NCI-H1694 (cell line): ENCODE data around the gene PTX4.
"Not testable (repeated sequence)": the region's sequence is repeated elsewhere in the genome, so short reads cannot be mapped to it uniquely, and the experiment has no call there.

ENCODE experiments used
- DNase-seq: peaks from one replicate; lab custom pipeline; 2025; lab: John Stamatoyannopoulos, UW

The PTX4 gene

DNA sequence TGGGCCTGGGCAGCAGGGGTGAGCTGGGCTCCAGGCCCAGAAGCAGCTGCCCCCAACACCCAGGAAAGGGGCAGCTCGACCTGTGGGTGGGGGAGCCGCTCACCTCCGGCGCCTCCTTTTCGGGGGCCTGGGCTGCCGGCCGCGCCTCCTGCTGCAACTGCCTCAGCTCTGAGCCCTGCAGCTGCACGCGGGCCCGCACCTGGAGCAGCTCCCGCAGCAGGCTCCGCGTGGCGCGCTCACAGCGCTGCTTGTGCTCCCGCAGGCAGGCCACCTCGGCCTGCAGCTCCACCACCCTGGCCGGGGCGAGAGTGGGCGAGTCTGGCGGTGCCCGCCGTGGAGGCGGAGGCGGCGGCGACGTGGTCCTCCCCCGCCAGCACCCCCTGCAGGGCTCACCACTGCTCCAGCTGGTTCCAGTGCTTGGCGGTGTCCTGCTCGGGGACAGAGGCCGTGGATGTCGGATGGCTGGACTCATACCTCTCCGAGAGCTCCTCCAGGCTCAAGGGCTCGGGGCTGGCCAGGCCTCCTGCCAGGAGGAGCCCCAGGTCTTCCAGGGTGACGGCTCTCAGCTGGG is 45.3 kb downstream of the PTX4 start:
- DNase-seq = no peak

DNA sequence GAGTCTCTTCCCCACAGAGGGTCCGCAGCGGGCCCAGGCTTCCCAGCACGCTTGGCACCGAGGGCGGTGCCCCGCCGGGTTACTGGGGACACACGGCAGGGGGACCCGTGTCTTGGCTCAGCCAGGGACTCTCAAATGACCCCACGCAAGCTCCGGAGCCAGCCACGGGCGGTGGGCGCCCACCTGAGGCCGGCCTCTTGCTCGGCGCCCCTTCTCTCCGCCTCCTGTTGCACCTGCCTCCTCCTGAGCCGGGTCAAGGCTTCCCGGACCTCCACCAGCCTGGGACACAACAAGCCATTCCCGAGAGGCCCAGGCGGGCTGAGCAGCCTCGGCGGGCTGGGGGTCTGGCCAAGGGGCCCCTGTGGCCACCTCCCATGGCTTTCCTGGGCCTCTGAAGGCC is 46.0 kb downstream of the PTX4 start:
- no peak for DNase-seq

DNA sequence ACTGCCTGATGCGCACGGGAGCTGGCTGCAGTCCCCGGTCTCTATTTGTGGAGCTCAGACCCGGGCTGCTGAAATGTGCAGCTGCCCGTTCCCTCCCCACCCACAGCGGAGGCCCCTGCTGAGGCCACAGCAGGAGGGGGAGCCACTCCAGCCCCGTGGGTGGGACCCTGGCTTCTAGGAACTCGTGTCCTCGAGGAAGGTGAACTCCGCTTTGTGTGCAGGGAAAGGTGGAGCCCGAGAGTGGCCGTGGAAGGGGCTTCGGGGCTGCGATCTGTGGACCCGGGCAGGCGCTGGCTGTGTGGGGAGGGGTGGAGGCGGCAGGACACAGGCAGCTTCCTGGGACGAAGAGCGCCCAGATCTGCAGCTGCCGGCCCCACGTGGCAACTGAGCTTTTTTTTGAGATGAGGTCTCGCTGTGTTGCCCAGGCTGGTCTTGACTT is 47.3 kb downstream of the PTX4 start:
- DNase-seq = no peak

DNA sequence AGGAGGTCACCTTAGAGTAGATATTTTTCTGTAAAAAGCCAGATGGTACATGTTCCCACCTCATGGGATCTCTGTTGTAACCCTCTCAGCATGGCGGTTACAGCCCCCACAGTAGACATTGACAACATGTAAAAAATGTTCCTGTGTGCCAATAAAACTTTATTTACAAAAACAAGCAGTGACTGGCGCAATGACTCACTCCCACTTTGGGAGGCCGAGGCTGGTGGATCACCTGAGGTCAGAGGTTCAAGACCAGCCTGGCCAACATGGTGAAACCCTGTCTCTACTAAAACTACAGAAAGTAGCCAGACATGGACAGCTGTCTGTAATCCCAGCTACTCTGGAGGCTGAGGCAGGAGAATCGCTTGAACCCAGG is 49.1 kb downstream of the PTX4 start:
- not testable (repeated sequence) for DNase-seq

DNA sequence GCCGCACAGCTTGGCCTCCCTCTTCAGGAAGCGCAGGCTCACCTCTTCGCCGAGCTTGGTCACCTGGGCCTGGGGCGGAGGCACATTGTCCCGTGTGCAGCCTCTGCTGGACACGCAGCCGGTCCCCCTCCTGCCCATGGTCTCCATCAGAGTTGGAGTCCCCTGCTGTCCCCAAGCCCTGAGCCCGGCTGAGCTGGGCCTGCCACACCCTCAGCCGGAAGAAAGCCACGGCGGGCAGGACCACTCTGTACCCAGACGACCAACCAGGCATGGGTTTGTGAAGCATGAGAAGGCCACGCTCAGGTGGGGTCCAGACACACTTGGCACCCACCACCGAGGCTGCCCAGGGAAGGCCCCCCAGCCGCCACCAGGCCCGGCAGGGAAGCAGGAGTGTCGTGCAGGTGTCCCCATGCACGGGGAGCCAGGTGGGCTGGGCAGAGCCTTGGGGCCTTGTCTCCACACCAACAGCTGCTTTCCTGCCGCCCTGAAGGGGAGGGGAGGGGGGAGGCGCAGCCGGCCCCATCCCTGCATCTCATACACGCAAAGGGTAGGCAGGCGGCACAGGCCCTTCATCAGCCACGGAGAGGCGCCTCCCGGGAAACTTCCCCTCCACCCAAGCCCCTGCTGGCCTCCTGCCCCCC is 49.6 kb downstream of the PTX4 start:
- no peak for DNase-seq

DNA sequence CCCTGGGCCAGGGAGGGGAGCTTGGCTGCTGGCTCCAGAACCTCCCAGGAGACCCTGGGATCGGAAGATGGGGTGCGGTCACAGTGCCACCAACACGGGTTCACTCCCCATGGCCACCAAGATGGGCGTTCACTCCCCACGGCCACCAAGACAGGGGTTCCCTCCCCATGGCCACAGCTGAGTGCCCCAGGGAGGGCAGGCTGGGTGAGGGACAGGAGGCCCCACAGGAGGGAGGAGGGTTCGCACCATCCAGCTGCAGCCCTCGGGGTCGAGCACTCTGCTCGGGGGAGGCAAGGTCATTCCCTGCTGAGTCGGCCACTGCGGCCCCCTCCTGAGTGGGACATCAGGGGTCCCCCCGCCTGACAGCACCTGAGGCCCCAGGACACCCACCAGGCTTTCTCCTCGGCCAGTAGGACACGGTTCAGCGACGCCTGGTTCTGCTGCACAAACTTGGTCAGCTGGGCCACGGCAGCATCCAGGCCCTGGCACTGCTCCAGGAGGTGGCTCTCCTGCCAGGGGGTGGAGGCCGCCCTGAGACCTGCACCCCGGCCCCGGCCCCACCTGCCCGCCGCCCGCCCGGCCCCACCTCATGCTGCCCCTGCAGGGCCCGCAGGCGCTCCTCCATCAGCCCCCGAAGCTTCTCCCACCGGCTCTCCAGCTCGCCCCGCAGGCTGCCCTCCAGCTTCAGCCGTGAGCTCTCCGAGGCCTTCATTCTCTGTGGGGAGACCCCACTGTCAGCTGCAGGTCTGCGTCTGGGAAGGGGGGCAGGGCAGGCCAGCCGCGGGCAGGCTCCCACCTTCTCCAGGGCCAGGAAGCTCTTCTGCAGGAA is 50.3 kb downstream of the PTX4 start:
- no peak for DNase-seq

DNA sequence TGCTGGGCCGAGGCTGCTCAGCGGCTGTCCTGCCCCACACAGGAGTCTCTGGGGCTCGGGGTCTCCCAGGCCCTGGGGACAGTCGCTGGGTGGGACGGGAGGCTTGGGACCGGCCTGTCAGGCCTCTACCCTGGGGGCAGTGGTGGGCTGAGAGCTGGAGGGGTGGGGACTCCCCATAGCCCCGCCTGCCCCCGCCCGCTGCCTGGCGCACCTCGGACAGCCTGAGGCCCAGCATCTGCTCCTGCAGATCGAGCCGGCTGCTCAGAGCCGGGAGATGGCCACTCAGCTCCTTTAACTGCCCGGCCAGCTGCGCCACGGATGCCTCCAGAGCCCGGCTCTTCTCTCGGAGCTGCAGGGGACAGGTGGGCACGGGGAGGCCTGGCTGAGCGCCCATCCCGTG is 51.1 kb downstream of the PTX4 start:
- DNase-seq = no peak

DNA sequence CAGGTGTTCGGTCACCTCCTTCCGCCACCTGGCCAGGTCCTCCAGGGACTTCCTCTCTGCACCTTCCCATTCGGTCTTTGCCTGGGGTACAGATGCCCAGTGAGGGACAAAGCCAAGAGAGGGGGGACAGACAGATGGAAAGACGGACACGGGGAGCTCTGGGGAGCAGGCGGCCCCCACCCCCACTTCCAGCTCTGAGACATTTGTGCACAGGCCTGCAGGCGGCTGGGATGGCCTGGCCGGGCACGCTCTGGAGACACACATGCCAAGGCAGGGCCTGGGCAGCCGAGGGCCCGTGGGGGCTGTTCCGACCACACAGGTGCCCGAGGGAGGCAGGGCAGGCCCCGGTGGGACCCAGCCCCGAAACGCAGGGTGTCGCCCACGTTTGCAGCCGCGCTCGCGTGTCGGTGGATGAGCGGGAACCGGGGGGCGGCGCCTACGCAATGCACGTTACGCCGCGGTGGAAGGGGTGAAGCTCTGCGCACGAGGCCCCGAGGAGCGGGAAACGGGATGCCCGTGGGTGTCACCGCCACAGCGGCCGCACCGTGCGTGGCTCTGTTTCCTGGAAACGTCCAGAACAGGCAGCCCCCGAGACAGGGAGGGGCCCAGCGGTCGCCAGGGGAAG is 51.9 kb downstream of the PTX4 start:
- DNase-seq = no peak

DNA sequence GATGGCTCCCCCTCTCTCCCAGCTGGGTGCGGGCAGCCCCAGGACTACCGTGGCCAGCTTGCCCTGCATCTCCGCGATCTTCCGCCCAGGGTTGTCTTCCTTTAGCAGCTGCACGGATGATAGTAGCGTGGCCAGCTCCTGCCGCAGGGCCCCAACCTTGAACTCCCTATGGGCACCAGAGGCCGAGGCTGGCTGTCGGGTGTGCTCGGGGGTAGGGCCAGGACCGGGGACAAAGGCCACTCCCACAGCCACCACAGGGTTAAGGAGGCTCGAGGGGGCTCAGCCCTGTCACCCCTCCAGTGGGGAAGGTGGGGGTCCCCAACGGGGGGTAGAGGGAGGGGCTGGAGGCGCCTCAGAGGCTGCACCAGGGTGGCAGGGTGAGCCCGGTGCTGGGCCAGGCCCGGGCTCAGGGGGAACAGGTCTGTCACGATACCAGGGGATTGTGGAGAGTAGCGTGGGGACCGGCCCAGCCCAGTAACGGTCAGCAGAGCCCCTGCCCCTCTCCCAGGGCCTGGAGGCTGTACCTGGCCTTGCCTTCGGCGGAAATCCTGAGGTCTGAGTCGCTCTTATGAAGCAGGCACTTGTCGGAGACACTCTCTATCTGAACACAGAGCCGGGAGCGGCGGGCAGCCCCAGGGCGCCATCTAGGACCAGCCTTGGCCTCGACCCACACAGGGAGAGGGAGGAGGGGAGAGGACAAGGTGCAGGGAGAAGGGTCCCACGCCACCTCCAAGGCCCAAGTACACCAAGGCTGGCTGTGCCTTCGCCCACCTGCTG is 52.6 kb downstream of the PTX4 start:
- no peak for DNase-seq
